Stimulated activated CD8-positive, alpha-beta memory T cell treated with anti-CD3 and anti-CD28 coated beads, Interleukin-15, amount 100 ng/mL, for 4 hours (primary cell): ENCODE measurements around the gene FNDC11.
"Not testable (repeated sequence)": the region's sequence is repeated elsewhere in the genome, so short reads cannot be mapped to it uniquely, and the experiment has no call there.

Experiments
- DNase-seq, 2 donors: peaks; one replicate each; pipeline ENCODE4 v3.0.0-alpha.2; 2020; ENCODE audit warnings: low read depth in 2 of 2

The FNDC11 gene

GRCh38 chr20:63566395-63567135, 12.6 kb downstream of the FNDC11 start:
- no peak for DNase-seq

- no peak for DNase-seq
Observed at GRCh38 chr20:63567136-63567385, 13.1 kb downstream of the FNDC11 start.

GRCh38 chr20:63567386-63568169, 13.6 kb downstream of the FNDC11 start:
- peak in 1 of 2 donors; percentile 42 for DNase-seq

GRCh38 chr20:63568170-63568981, 14.4 kb downstream of the FNDC11 start:
- DNase-seq = no peak

GRCh38 chr20:63568986-63569949, 15.3 kb downstream of the FNDC11 start:
- no peak for DNase-seq

- DNase-seq = no peak
Observed at GRCh38 chr20:63570281-63571086, 16.5 kb downstream of the FNDC11 start.

- DNase-seq = not testable (repeated sequence)
Observed at GRCh38 chr20:63571087-63571478, 17.1 kb downstream of the FNDC11 start.

GRCh38 chr20:63572071-63572787, 18.3 kb downstream of the FNDC11 start:
- DNase-seq = no peak

- no peak for DNase-seq
Observed at GRCh38 chr20:63572788-63573646, 19.1 kb downstream of the FNDC11 start.

- no peak for DNase-seq
Observed at GRCh38 chr20:63573647-63574131, 19.7 kb downstream of the FNDC11 start.

GRCh38 chr20:63574156-63574828, 20.3 kb downstream of the FNDC11 start, which contains the start of gene HELZ2:
TSS of gene HELZ2 (minus strand) at chr20:63574239. CDS start at chr20:63572385, 1,854 bp downstream.
- DNase-seq = peak in 1 of 2 donors; percentile 46

GRCh38 chr20:63574829-63575743, 21.1 kb downstream of the FNDC11 start:
- DNase-seq = no peak

GRCh38 chr20:63576311-63576710, 22.4 kb downstream of the FNDC11 start:
- no peak for DNase-seq

GRCh38 chr20:63577317-63577894, 23.4 kb downstream of the FNDC11 start:
- no peak for DNase-seq

- DNase-seq = no peak
Observed at GRCh38 chr20:63578224-63579016, 24.5 kb downstream of the FNDC11 start.
